GM12878 (cell line): ENCODE measurements around the gene GEMIN2. TPM values are rescaled to one million over a fixed set of nuclear protein-coding genes. Genes with fewer than 3 reads are reported as not detected.

Experiments
- ATAC-seq: fragments of 200-7000 bp; cut with Tn5 transposase; 3 replicates; pipeline ENCODE4 v1.9.1; 2020; ENCODE audit warnings: mild to moderate bottlenecking, moderate library complexity
- BruUV-seq: library from RNA; stranded (reverse); fragments of 400-500 nt; replicated peaks from 2 replicates; lab custom pipeline; 2021; lab: Mats Ljungman, UMichigan
- CTCF ChIA-PET: fragments of 300-600 bp; sonication (Branson Sonifier 250); formaldehyde crosslinking; extraction: SDS; loops from one replicate; lab custom pipeline; 2021; ENCODE audit warnings: inconsistent platforms; lab: Yijun Ruan, JAX
- POLR2A ChIA-PET: fragments of 350-600 bp; formaldehyde crosslinking; extraction: SDS; loops from one replicate; lab custom pipeline; 2021; ENCODE audit warnings: inconsistent platforms; lab: Charles Lee
- RAD21 ChIA-PET: fragments of 300-600 bp; sonication (Branson Sonifier 250); formaldehyde crosslinking; loops from one replicate; lab custom pipeline; 2023; ENCODE audit warnings: antibody characterized with exemption; ENCODE audit not compliant: unreplicated experiment; lab: Charles Lee
- SMC1A ChIA-PET: fragments of 300-600 bp; sonication (Branson Sonifier 250); formaldehyde crosslinking; loops from one replicate; lab custom pipeline; 2023; ENCODE audit not compliant: unreplicated experiment, uncharacterized antibody; lab: Charles Lee
- DNase-seq: peaks from one replicate; pipeline ENCODE4 v3.0.0-alpha.2; 2011; ENCODE audit warnings: low read depth, low spot score
- FAIRE-seq: peaks from 3 replicates; lab custom pipeline; 2011; peaks lifted over from hg19 to GRCh38; lab: Jason Lieb, UNC
- H2AFZ ChIP-seq: 2 replicates; pipeline ENCODE4 v1.6.0; 2011; ENCODE audit warnings: low read depth, low read length, control low read depth; ENCODE audit not compliant: control insufficient read depth
- H3K27ac ChIP-seq: 2 replicates; pipeline ENCODE4 v1.5.1; 2011; ENCODE audit warnings: control low read depth; ENCODE audit not compliant: control insufficient read depth, insufficient read depth
- H3K27me3 ChIP-seq, 2 experiments: replicated peaks in 1 of 2; 2 replicates each; pipeline versions ENCODE4 v1.6.0 to v1.6.1; 2011; ENCODE audit warnings: low read length in 1 of 2; ENCODE audit not compliant: control insufficient read depth in 2 of 2, insufficient read depth in 2 of 2
- H3K36me3 ChIP-seq, 2 experiments: 2 replicates each; pipeline ENCODE4 v1.5.1; 2011; ENCODE audit warnings: low read length in 1 of 2; ENCODE audit not compliant: control insufficient read depth in 2 of 2, insufficient read depth in 2 of 2
- H3K4me1 ChIP-seq: 2 replicates; pipeline ENCODE4 v1.6.1; 2011; ENCODE audit warnings: mild to moderate bottlenecking, low read length, moderate library complexity, mixed read lengths; ENCODE audit not compliant: control insufficient read depth, insufficient read depth
- H3K4me2 ChIP-seq: 2 replicates; pipeline ENCODE4 v1.6.0; 2011; ENCODE audit warnings: control low read depth; ENCODE audit not compliant: control insufficient read depth, insufficient read depth
- H3K4me3 ChIP-seq: fragments of 200-600 bp; sonication (generic); 2 replicates; pipeline ENCODE4 v1.5.1; 2016
- H3K79me2 ChIP-seq: 2 replicates; pipeline ENCODE4 v1.6.0; 2011; ENCODE audit warnings: low read length; ENCODE audit not compliant: control insufficient read depth, insufficient read depth
- H3K9ac ChIP-seq: 2 replicates; pipeline ENCODE4 v1.8.0; 2011; ENCODE audit warnings: low read length, control low read depth, mixed read lengths; ENCODE audit not compliant: control insufficient read depth, insufficient read depth
- H3K9me3 ChIP-seq: replicated peaks from 3 replicates; pipeline ENCODE4 v1.5.1; 2011; ENCODE audit warnings: mild to moderate bottlenecking, low read length; ENCODE audit not compliant: control insufficient read depth, insufficient read depth
- H4K20me1 ChIP-seq: 2 replicates; pipeline ENCODE4 v1.6.0; 2011; ENCODE audit not compliant: control insufficient read depth, insufficient read depth
- BACH1 ChIP-seq: fragments of 450-650 bp; IDR thresholded peaks from 2 replicates; pipeline ENCODE4 v1.6.1; 2017; ENCODE audit warnings: mild to moderate bottlenecking, borderline replicate concordance
- CBFB ChIP-seq: IDR thresholded peaks from 2 replicates; pipeline ENCODE4 v1.6.1; 2016; ENCODE audit warnings: antibody characterized with exemption, low read depth
- MEF2A ChIP-seq: IDR thresholded peaks from 2 replicates; pipeline ENCODE4 v1.6.1; 2011; ENCODE audit warnings: low read depth, mild to moderate bottlenecking, low read length, moderate library complexity; ENCODE audit not compliant: insufficient read depth
- MTA2 ChIP-seq: fragments of 450-650 bp; IDR thresholded peaks from 2 replicates; pipeline ENCODE4 v1.6.1; 2016; ENCODE audit warnings: low read depth, mild to moderate bottlenecking, moderate library complexity
- RB1 ChIP-seq: fragments of 450-650 bp; formaldehyde crosslinking; IDR thresholded peaks from 2 replicates; pipeline ENCODE4 v1.6.1; 2017; ENCODE audit warnings: mild to moderate bottlenecking, borderline replicate concordance
- ZBTB40 ChIP-seq: fragments of 450-650 bp; IDR thresholded peaks from 2 replicates; pipeline ENCODE4 v1.6.1; 2016; ENCODE audit warnings: mild to moderate bottlenecking, moderate library complexity, borderline replicate concordance
- WGBS: methylation state at CpG from one replicate; pipeline ENCODE4 v1.1.6; 2016; ENCODE audit warnings: low lambda C conversion rate; ENCODE audit not compliant: insufficient replicate concordance, insufficient coverage; ENCODE audit errors: missing lambda C conversion rate; 5-methylcytosine and 5-hydroxymethylcytosine counted together
- in situ Hi-C: fragments of 300-500 bp; cut with MboI; formaldehyde crosslinking; loops from 9 replicates; pipeline ENCODE4 v1.14.3; 2018; ENCODE audit warnings: mixed read lengths
- intact Hi-C: fragments of 100-400 bp; cut with micrococcal nuclease; formaldehyde crosslinking; loops from one replicate; pipeline ENCODE4 v1.14.2; 2022; ENCODE audit not compliant: unreplicated experiment
- polyA plus RNA-seq, 11 experiments: library from polyadenylated mRNA; depleted of rRNA in 4 of 11; unstranded in 6 of 11; stranded (reverse) in 5 of 11; fragments of >200 nt; fragmentation: Nextera tagmentation in 4 of 11; fragmentation: Illumina TruSeq in 1 of 11; extraction: Ambion mirVana in 4 of 11; extraction: Trizol in 1 of 11; gene quantifications; 1 replicate in 1 of 11; 2 replicates in 10 of 11; pipeline versions ENCODE4 v1.2.1 to v1.2.3, GENCODE V29; 2011 to 2016; ENCODE audit warnings: inconsistent platforms in 2 of 11, missing spikeins in 2 of 11, low read depth in 1 of 11
- total RNA-seq, 4 experiments: library from RNA; depleted of rRNA in 3 of 4; stranded (reverse); fragments of >200 nt in 3 of 4; fragmentation: Illumina TruSeq in 1 of 4; extraction: Trizol in 1 of 4; gene quantifications; 2 replicates each; pipeline versions ENCODE4 v1.2.1 to v1.2.3, GENCODE V29; 2013 to 2021

The GEMIN2 gene
- total and polyA plus RNA-seq, 10 of the 15 experiments (the other 5 are each of a cell fraction or from before 2014, with no cell fraction given): 25.9 to 69.3 (median 46.1) TPM

GRCh38 chr14:39069923-39070322, 44.2 kb upstream of the GEMIN2 start (continued):
- no peak for TF ChIP-seq RB1
- no peak for TF ChIP-seq ZBTB40
- TF ChIP-seq CBFB: no peak
- TF ChIP-seq, all 136 proteins: peak for 0

GRCh38 chr14:39071096-39071495, 43.0 kb upstream of the GEMIN2 start:
- Histone ChIP-seq H3K9ac (no peak overlapping the region), H3K79me2 (no peaks in the 10 kb centered on the region), H3K27ac (no peak overlapping the region), H3K4me1 (no peaks in the 10 kb centered on the region), H3K9me3 (no peaks in the 10 kb centered on the region), H4K20me1 (no peaks in the 10 kb centered on the region), H3K4me2 (no peak overlapping the region), H2AFZ (no peak overlapping the region), H3K27me3 (no peaks in the 10 kb centered on the region), H3K4me3 (no peak overlapping the region), H3K36me3 (peaks cover 1 to 20% of the 10 kb centered on the region in 2 experiments; a peak in 3 of 4 replicates)
- in situ Hi-C loops: no loop called here
- WGBS: 97% methylated on average over 2 of the region's 2 CpGs
- DNase-seq (no peak), ATAC-seq (no peak), FAIRE-seq (no peak)
- intact Hi-C loops: no loop called here
- ChIA-PET SMC1A (no interaction called here), CTCF (no interaction called here), POLR2A (interaction anchor here (0.6 kb wide), 1 partner anchor 222 kb away, joined by 3 read pairs; no protein-coding TSS in a partner anchor), RAD21 (no interaction called here)
- TF ChIP-seq BACH1 (no peak), MEF2A (no peak), MTA2 (no peak)
- no TSS peak for BruUV-seq
